NCI-H1930 (cell line): ENCODE data around the gene GPALPP1.
"Not testable (repeated sequence)": the region's sequence is repeated elsewhere in the genome, so short reads cannot be mapped to it uniquely, and the experiment has no call there.

Experiments used
- DNase-seq, 2 experiments: peaks; one replicate each; lab custom pipeline; 2025; lab: John Stamatoyannopoulos, UW

Gene GPALPP1

GRCh38 chr13:45063261-45063860, 74.0 kb downstream of the GPALPP1 start:
- no peak for DNase-seq

- DNase-seq: not testable (repeated sequence)
Measured at GRCh38 chr13:45063889-45064288, 74.6 kb downstream of the GPALPP1 start.

GRCh38 chr13:45064889-45065288, 75.6 kb downstream of the GPALPP1 start:
- DNase-seq: no peak

GRCh38 chr13:45068036-45069001, 79.0 kb downstream of the GPALPP1 start:
- no peak for DNase-seq

DNA sequence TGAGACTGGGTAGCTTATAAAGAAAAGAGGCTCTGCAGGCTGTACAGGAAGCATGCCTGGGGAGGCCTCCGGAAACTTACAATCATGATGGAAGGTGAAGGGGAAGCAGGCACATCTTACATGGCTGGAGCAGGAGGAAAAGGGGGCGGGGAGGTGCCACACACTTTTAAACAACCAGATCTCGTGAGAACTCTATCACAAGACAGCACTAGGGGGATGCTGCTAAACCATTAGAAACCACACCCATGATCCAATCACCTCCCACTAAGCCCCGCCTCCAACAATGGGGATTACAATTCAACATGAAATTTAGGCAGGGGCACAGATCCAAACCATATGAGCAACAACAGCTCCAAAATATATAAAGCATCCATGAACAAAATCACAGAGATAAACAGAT, 84.5 kb downstream of the GPALPP1 start:
- no peak for DNase-seq

- no peak for DNase-seq
Measured at GRCh38 chr13:45074721-45075120, 85.4 kb downstream of the GPALPP1 start.

DNA sequence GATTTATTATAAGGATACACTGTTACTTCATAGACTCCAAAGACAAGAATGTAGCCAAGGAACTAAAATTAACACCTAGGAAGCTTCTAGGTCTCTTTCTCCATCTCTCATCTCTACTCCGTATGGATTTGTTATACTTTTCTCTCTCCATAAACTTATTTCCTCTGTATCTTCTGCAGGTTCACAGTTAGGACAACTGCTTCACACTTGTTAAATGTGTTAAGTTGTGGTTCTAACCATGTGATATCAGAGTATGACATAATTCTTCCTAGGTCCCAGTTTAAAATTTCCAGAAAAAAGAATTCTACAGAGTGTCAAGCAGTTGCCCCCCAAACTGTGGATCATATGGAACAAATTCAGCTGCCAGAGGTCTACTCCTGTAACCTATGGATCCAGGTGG, 88.7 kb downstream of the GPALPP1 start:
- no peak for DNase-seq
